Ishikawa (cell line): ENCODE results near the gene CMTM8.

Experiments
- CEBPB ChIP-seq: IDR thresholded peaks from 2 replicates; pipeline ENCODE4 v1.6.1; 2012
- CREB1 ChIP-seq: IDR thresholded peaks from 2 replicates; pipeline ENCODE4 v1.6.1; 2012; ENCODE audit warnings: low read depth
- EGR1 ChIP-seq: IDR thresholded peaks from 2 replicates; pipeline ENCODE4 v1.6.1; 2012
- EP300 ChIP-seq: IDR thresholded peaks from 2 replicates; pipeline ENCODE4 v1.6.1; 2012; ENCODE audit warnings: borderline replicate concordance
- FOXM1 ChIP-seq: IDR thresholded peaks from 2 replicates; pipeline ENCODE4 v1.6.1; 2012; ENCODE audit warnings: low read depth, borderline replicate concordance
- NFIC ChIP-seq: IDR thresholded peaks from 2 replicates; pipeline ENCODE4 v1.6.1; 2012
- RAD21 ChIP-seq: IDR thresholded peaks from 2 replicates; pipeline ENCODE4 v1.6.1; 2012; ENCODE audit warnings: low read depth
- TAF1 ChIP-seq: IDR thresholded peaks from 2 replicates; pipeline ENCODE4 v1.6.1; 2012; ENCODE audit warnings: low read depth, mild to moderate bottlenecking
- TCF12 ChIP-seq: IDR thresholded peaks from 2 replicates; pipeline ENCODE4 v1.6.1; 2012; ENCODE audit warnings: low read depth
- TEAD4 ChIP-seq: IDR thresholded peaks from 2 replicates; pipeline ENCODE4 v1.6.1; 2012
- YY1 ChIP-seq: IDR thresholded peaks from 2 replicates; pipeline ENCODE4 v1.6.1; 2012; ENCODE audit warnings: low read depth
- ZBTB7A ChIP-seq: IDR thresholded peaks from 2 replicates; pipeline ENCODE4 v1.6.1; 2012; ENCODE audit warnings: low read depth
- TF ChIP-seq, protein P1 (sequence below): IDR thresholded peaks from 2 replicates; pipeline ENCODE4 v1.6.1; 2012
- TF ChIP-seq, protein P2 (sequence below): IDR thresholded peaks from 2 replicates; pipeline ENCODE4 v1.6.1; 2012
- TF ChIP-seq, protein P3 (sequence below): IDR thresholded peaks from 2 replicates; pipeline ENCODE4 v1.6.1; 2012; ENCODE audit warnings: low read depth, mild to moderate bottlenecking

The CMTM8 gene

DNA sequence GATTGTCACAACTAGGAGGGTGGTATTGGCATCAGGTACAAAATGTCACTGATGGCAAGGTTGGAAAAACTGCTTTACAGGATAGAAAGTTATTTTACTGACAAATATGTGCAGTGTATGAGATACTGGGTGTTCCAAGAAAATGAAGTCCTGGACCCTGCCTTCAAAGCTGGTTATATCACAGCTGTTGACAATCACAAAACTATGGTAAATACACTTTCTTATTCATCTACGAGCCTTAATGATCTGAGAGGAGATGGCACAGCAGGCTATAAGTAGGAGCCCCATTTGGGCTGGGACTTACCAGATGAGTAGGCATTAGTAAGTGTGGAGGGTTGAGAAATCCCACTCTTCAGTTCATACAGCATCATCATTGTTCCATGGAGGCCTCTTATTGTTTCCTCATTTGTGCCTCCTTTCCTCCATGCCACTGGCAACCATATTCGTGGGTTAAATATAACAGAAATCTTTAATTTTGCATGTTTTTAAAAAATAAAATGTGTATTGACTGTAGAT lies 66.9 kb downstream of the CMTM8 start:
- TF ChIP-seq RAD21 = no peak
- TF ChIP-seq, protein P1, sequence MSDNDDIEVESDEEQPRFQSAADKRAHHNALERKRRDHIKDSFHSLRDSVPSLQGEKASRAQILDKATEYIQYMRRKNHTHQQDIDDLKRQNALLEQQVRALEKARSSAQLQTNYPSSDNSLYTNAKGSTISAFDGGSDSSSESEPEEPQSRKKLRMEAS = no peak
- TF ChIP-seq FOXM1 = no peak
- no peak for TF ChIP-seq YY1
- no peak for TF ChIP-seq CEBPB
- no peak for TF ChIP-seq EGR1
- TF ChIP-seq ZBTB7A = no peak
- TF ChIP-seq, protein P2, sequence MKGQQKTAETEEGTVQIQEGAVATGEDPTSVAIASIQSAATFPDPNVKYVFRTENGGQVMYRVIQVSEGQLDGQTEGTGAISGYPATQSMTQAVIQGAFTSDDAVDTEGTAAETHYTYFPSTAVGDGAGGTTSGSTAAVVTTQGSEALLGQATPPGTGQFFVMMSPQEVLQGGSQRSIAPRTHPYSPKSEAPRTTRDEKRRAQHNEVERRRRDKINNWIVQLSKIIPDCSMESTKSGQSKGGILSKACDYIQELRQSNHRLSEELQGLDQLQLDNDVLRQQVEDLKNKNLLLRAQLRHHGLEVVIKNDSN = no peak
- no peak for TF ChIP-seq NFIC
- TF ChIP-seq TEAD4 = no peak
- no peak for TF ChIP-seq CREB1
- no peak for TF ChIP-seq TAF1
- TF ChIP-seq, protein P3, sequence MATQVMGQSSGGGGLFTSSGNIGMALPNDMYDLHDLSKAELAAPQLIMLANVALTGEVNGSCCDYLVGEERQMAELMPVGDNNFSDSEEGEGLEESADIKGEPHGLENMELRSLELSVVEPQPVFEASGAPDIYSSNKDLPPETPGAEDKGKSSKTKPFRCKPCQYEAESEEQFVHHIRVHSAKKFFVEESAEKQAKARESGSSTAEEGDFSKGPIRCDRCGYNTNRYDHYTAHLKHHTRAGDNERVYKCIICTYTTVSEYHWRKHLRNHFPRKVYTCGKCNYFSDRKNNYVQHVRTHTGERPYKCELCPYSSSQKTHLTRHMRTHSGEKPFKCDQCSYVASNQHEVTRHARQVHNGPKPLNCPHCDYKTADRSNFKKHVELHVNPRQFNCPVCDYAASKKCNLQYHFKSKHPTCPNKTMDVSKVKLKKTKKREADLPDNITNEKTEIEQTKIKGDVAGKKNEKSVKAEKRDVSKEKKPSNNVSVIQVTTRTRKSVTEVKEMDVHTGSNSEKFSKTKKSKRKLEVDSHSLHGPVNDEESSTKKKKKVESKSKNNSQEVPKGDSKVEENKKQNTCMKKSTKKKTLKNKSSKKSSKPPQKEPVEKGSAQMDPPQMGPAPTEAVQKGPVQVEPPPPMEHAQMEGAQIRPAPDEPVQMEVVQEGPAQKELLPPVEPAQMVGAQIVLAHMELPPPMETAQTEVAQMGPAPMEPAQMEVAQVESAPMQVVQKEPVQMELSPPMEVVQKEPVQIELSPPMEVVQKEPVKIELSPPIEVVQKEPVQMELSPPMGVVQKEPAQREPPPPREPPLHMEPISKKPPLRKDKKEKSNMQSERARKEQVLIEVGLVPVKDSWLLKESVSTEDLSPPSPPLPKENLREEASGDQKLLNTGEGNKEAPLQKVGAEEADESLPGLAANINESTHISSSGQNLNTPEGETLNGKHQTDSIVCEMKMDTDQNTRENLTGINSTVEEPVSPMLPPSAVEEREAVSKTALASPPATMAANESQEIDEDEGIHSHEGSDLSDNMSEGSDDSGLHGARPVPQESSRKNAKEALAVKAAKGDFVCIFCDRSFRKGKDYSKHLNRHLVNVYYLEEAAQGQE = no peak
- no peak for TF ChIP-seq EP300

DNA sequence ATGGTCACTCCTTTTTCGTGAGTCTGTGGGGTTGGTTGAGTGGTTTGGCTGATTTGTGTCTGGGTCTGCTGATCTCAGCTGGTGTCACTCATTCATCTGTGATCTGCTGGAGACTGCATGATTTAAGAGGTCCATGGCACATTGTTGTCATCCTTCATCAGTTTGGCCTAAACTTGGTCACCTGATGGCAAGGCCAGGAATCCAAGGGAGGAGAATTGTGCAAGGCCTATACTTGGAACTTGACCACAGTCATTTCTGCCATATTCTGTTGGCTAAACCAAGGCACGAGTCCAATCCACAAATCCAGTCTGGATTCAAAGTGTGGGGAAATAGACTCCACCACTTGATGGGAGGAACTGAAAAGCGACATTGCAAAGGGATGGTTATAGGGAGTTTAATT lies 67.6 kb downstream of the CMTM8 start:
- TF ChIP-seq FOXM1 (no peak), TCF12 (no peak), EGR1 (no peak), RAD21 (no peak), EP300 (no peak), CEBPB (no peak), ZBTB7A (no peak), CREB1 (no peak), YY1 (no peak), NFIC (no peak), TAF1 (no peak), TEAD4 (no peak)
- TF ChIP-seq, protein P2 = no peak
- TF ChIP-seq, protein P3 = no peak
- TF ChIP-seq, protein P1 = no peak

DNA sequence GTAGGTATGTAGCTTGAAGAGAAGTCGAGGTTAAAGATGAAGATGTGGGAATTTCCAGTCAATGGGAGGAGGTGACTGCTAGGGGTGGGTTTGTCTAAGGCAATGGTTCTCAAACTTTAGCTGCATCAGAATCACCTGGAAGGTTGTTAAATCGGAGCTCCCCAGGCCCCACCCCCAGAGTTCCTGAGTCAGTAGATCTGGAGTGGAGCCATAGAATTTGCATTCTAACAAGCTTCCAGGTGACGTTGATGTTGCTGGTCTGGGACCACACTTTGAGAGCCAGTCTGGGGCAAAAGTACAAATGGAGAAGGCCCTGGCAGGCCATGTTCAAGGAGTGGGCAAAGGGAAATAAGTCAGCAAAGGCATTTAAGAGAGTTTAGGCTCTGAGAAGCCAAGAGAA lies 69.1 kb downstream of the CMTM8 start:
- no peak for TF ChIP-seq EGR1
- TF ChIP-seq FOXM1 = no peak

DNA sequence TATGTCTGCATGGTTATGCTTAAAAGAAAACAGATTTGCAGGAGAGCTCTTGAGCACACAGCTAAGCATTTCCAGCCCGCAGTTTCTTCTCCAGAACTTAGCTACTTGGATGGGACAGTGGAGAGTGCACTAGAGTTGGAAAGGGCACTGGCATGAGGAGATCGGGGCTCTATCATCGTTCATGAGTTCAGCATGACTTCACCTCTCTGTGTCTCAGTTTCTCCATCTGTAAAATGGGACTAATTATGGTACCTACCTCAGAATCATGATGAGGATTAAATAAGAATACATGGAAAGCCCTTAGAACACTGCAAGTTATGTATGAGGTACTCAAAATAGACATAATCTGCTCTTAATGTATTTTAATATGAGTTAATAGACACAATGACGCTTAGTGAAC lies 69.9 kb downstream of the CMTM8 start:
- TF ChIP-seq YY1 = no peak
- TF ChIP-seq RAD21 = no peak
- no peak for TF ChIP-seq EP300
- TF ChIP-seq EGR1 = no peak
- TF ChIP-seq TCF12 = no peak
- TF ChIP-seq, protein P1 = no peak
- no peak for TF ChIP-seq TAF1
- TF ChIP-seq, protein P2 = no peak
- TF ChIP-seq CREB1 = no peak
- no peak for TF ChIP-seq ZBTB7A
- no peak for TF ChIP-seq TEAD4

DNA sequence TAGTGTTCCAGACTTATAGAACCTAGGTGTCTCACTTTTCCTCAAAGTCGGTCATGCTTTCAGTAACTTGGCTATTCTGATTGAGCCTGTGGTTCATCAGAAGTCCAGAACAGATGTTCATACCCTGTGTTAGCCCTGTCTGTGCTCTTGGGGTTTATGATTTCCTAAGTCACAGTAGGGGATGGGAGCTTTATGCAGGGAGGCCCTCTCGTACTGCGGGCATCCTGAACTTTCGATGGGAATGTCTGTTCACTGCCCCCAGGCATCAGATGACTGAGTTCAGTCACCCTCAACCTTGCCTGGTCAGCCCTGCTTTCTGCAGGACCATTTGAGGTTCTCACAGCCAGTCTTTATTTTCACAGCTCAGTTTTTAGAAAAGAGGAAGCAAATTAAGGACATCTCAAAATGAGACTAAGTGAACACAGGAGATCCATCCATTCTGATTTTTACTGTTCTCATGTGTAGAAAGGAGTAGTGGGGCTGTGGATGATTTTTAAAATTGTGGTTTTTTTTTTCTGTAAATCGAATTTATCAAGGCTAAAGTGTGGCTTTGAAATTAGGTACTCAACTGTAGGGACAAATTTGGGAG lies 71.3 kb downstream of the CMTM8 start:
- no peak for TF ChIP-seq EP300
- no peak for TF ChIP-seq TCF12
- no peak for TF ChIP-seq YY1
- TF ChIP-seq, protein P1 = no peak
- no peak for TF ChIP-seq CEBPB
- no peak for TF ChIP-seq TAF1
- TF ChIP-seq CREB1 = no peak
- TF ChIP-seq FOXM1 = no peak
- TF ChIP-seq, protein P3 = no peak
- TF ChIP-seq RAD21 = no peak
- no peak for TF ChIP-seq ZBTB7A
- TF ChIP-seq EGR1 = no peak
- no peak for TF ChIP-seq TEAD4
- no peak for TF ChIP-seq NFIC
- TF ChIP-seq, protein P2 = no peak
